ENCODE measurements around the gene LRP1-AS.
A peak's percentile ranks its signal among the peaks of the same experiment; 100 is the strongest.
"Not testable (repeated sequence)": the region's sequence is repeated elsewhere in the genome, so short reads cannot be mapped to it uniquely, and the experiment has no call there.

LRP1-AS gene

GRCh38 chr12:57138526-57139272 lies 8.7 kb downstream of the LRP1-AS start:
- DNase-seq, result peak; percentile 62

DNA sequence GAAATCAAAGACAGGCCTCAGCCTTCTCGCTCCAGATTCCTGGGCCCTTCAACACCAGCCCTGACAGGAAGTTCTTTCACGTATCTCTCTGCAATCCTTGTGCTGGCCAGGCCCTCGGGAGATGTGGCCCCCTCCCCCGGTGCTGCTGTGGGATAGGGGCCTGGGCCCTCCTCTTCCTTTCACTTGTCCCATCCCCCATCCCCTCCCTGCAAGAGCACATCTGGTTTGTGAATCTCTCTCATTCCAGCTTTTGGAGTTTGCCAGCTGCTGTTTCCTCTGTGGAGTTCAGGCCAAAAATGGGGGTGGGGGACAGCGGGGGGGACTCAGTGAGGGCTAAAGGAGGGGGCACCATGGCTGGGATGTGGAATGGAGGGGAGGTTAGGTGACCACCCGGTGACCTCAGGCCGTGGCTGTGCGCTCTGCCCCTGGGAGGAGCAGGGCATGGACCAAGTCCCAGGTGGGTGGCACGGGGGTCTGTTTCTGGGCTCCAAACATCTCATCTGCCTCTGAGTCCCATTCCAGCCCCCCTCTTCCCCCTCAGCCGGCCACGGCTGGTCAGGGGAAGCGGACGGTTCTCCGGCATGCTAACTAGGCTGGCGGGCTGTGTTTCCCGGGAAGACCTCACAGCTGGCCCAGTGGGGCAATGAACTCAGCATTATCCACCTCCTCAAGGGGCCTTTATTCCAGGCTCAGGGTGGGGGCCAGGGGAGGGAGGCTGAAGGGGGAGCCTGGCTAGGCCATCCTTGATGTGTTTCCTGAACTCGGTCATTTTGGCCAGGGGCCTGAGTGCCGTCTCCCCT lies 11.7 kb downstream of the LRP1-AS start:
- no peak for DNase-seq

GRCh38 chr12:57134949-57135348 lies 12.5 kb downstream of the LRP1-AS start:
- no peak for DNase-seq

- DNase-seq, result no peak
Observed at GRCh38 chr12:57133916-57134315, 13.5 kb downstream of the LRP1-AS start.

DNA sequence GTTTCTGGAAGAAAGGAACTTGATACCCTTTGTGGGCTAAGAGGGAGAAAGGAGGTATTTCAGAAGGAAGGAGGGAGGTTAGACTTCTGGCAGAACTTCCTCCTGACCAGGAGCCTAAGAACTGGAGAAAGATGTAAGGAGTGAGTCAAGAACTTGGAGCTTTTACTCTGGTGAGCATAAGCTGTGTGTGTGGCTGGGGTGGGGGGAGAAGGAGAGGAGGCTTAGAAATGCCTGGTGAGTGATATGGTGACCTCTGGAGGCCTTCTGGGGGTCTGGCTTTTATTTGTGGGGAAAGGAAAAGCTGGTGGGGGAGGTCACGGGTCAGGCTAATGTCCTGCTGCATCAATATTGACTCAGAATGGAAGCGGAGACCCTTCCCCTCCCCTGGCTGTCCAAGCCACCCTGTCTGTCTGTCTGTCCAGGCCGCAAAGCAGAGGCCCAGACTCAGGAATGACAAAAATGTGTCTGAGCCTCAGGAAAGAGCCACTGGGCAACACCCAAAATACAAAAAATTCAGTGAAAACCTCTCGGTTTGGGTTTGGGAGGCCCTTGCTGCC lies 14.3 kb downstream of the LRP1-AS start:
- no peak for DNase-seq

GRCh38 chr12:57131896-57132744 lies 15.3 kb downstream of the LRP1-AS start:
- peak; percentile 23 for DNase-seq

GRCh38 chr12:57130941-57131340 lies 16.5 kb downstream of the LRP1-AS start:
- DNase-seq, result no peak

GRCh38 chr12:57129889-57130288 lies 17.5 kb downstream of the LRP1-AS start:
- no peak for DNase-seq

- no peak for DNase-seq
Observed at GRCh38 chr12:57129321-57129842, 18.0 kb downstream of the LRP1-AS start.

GRCh38 chr12:57128519-57129247 lies 18.7 kb downstream of the LRP1-AS start:
- no peak for DNase-seq

GRCh38 chr12:57127726-57128518 lies 19.5 kb downstream of the LRP1-AS start, which contains the start of gene LRP1:
Gene LRP1, plus strand, starts transcription at chr12:57128483. Its CDS starts 482 bp downstream, at chr12:57128965.
- peak; percentile 63 for DNase-seq

- DNase-seq, result peak; percentile 69
Observed at GRCh38 chr12:57127101-57127725, 20.2 kb downstream of the LRP1-AS start.

DNA sequence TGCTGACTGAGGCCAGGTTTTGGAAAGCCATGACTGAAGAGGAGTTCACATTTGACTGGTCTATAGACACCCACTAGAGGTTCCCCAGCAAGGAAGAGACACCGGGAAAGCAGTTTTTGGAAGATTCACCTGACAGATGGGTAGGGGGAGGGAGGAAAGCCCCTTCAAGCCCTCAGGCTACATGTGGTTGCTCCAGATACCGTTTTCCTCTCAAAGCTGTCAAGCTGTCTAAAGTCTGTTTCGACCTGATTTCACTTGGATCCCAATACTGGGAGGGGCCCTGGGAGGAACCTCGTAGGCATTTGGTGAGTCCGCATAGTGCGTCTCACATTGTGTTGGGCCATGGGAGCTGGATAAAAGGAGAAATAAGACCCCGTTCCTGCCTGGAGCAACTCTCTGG lies 20.9 kb downstream of the LRP1-AS start:
- DNase-seq, result peak; percentile 71

DNA sequence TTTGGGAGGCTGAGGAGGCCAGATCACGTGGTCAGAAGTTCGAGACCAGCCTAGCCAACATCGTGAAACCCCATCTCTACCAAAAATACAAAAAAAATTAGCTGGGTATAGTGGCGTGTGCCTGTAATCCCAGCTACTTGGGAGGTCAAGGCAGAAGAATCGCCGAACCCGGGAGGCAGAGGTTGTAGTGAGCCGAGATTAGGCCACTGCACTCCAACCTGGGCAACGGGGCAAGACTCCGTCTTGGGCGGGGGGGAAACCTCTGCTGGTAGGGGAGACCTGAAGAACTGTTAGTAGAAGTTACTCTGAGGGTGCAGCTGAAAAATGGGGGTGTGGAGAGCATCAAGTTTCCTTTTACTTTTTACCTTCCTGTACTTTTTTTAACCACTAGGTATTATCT lies 21.4 kb downstream of the LRP1-AS start:
- DNase-seq, result no peak

DNA sequence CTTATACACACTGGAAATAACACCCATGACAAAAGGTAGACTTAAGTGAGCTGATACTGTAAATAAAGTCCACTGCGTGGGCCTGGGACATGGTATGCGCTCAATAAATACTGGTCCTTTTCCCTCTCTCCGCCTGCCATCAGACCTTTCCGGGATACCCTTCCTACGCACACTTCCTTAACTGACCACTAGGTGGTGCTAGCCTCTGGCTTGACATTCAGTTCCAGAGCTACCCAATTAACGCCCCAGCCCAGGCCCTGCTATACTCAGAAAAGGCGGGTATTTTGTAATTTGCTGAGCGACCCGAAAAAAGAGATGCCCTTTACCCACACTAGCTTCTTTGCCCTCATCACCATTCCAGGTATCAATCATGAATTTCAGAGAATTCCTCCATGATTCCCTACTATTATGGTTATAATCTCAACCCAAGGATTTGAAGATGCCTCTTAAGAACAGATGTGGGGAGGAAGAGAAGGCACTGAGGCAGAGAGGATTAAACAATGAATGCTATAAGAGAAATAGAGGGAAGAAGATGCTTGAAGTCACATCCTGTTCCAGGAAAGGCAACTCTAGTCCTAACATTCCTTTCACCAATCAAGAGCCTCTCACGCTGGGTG lies 23.1 kb downstream of the LRP1-AS start:
- DNase-seq, result peak; percentile 85

DNA sequence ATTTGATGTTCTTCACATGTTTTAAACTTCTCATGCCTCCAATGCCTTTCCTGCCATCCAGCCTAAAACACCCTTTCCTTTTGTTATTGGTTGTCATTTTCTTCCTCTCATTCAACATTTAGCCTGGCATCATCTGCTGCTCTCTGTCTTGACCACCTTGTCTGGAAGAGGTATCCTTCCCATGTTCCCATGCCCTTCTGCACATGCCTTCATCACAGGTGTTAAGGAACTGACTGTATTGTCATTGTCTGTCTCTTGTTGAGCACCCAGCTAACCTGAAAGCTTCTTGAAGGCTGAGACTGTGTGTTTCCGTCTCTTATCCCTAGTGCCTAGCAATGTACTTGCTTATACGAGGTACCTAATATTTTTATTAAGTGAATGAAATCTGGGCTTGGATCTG lies 23.6 kb downstream of the LRP1-AS start:
- DNase-seq, result no peak

DNA sequence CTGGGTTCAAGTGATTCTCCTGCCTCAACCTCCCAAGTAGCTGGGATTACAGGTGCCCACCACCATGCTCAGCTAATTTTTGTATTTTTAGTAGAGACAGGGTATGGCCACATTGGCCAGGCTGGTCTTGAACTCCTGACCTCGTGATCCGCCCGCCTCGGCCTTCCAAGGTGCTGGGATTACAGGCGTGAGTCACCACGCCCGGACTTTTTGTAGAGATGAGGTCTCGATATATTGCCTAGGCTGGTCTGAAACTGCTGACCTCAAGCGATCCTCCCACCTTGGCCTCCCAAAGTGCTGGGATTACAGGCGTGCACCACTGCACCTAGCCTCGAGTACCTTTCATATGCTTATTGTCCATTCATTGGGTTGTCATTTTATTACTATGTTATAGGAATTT lies 26.7 kb downstream of the LRP1-AS start:
- not testable (repeated sequence) for DNase-seq

DNA sequence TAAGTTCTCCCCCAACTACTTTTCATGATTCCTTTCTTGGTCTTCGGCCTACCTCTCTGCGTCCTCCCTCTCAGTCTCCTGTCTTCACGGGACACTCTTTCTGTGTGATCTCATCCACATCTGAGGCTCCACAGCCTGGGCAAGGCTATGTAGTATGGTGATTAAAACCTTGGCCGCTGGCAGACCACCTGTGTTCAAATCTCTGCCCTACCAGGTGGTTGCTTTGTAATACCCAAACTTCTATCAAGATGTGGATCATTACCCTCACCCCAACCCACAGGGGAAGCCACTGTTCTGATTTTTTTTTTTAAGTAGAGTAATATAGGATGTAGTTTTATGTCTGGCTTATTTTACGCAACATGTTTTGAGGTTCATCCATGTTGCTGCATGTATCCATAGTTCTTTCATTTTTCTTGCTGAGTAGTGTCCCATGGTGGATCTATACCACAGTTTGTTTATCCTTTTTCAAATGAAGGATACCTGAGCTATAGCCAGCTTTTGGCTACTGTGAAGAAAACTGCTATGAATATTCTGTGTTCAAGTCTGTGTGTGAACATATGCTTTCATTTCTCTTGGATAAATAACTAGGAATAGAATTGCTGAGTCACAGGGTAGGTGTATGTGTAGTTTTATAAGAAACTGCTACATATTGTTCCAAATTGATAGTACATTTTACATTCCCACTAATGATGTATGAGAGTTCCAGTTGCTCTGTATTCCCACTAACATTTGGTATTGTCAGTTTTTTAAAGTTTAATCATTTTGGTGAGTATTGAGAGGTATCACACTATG lies 27.9 kb downstream of the LRP1-AS start:
- no peak for DNase-seq

- DNase-seq, result no peak
Observed at GRCh38 chr12:57118711-57119271, 28.6 kb downstream of the LRP1-AS start.
